ENCODE measurements around the gene C1orf198.

DNA sequence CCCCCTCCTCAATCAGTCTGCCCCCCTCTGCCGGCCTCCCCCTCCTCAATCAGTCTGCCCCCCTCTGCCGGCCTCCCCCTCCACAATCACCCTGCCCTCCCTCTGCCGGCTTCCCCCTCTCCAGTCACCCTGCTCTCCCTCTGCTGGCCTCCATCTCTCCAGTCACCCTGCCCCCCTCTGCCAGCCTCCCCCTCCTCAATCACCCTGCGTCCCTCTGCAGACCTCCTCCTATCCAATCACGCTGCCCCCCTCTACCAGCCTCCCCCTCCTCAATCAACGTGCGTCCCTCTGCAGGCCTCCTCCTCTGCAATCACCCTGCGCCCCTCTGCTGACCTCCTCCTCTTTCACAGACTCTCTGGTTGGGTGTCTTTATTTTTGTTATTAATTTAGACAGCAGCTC lies 11.5 kb upstream of the C1orf198 start:
- TF ChIP-seq, protein P1, sequence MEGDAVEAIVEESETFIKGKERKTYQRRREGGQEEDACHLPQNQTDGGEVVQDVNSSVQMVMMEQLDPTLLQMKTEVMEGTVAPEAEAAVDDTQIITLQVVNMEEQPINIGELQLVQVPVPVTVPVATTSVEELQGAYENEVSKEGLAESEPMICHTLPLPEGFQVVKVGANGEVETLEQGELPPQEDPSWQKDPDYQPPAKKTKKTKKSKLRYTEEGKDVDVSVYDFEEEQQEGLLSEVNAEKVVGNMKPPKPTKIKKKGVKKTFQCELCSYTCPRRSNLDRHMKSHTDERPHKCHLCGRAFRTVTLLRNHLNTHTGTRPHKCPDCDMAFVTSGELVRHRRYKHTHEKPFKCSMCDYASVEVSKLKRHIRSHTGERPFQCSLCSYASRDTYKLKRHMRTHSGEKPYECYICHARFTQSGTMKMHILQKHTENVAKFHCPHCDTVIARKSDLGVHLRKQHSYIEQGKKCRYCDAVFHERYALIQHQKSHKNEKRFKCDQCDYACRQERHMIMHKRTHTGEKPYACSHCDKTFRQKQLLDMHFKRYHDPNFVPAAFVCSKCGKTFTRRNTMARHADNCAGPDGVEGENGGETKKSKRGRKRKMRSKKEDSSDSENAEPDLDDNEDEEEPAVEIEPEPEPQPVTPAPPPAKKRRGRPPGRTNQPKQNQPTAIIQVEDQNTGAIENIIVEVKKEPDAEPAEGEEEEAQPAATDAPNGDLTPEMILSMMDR (IDR thresholded peaks at IDR 0.05; ENCODE audit: low read depth, low read length, missing input control) = no peak
- TF ChIP-seq, protein P2, sequence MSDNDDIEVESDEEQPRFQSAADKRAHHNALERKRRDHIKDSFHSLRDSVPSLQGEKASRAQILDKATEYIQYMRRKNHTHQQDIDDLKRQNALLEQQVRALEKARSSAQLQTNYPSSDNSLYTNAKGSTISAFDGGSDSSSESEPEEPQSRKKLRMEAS (IDR thresholded peaks at IDR 0.05) = no peak
- TF ChIP-seq RAD21 (IDR thresholded peaks at IDR 0.05) = no peak
- no peak for TF ChIP-seq JUND (IDR thresholded peaks at IDR 0.05)
- TF ChIP-seq, protein P3, sequence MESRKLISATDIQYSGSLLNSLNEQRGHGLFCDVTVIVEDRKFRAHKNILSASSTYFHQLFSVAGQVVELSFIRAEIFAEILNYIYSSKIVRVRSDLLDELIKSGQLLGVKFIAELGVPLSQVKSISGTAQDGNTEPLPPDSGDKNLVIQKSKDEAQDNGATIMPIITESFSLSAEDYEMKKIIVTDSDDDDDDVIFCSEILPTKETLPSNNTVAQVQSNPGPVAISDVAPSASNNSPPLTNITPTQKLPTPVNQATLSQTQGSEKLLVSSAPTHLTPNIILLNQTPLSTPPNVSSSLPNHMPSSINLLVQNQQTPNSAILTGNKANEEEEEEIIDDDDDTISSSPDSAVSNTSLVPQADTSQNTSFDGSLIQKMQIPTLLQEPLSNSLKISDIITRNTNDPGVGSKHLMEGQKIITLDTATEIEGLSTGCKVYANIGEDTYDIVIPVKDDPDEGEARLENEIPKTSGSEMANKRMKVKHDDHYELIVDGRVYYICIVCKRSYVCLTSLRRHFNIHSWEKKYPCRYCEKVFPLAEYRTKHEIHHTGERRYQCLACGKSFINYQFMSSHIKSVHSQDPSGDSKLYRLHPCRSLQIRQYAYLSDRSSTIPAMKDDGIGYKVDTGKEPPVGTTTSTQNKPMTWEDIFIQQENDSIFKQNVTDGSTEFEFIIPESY (IDR thresholded peaks at IDR 0.05) = no peak
- TF ChIP-seq, protein P4, sequence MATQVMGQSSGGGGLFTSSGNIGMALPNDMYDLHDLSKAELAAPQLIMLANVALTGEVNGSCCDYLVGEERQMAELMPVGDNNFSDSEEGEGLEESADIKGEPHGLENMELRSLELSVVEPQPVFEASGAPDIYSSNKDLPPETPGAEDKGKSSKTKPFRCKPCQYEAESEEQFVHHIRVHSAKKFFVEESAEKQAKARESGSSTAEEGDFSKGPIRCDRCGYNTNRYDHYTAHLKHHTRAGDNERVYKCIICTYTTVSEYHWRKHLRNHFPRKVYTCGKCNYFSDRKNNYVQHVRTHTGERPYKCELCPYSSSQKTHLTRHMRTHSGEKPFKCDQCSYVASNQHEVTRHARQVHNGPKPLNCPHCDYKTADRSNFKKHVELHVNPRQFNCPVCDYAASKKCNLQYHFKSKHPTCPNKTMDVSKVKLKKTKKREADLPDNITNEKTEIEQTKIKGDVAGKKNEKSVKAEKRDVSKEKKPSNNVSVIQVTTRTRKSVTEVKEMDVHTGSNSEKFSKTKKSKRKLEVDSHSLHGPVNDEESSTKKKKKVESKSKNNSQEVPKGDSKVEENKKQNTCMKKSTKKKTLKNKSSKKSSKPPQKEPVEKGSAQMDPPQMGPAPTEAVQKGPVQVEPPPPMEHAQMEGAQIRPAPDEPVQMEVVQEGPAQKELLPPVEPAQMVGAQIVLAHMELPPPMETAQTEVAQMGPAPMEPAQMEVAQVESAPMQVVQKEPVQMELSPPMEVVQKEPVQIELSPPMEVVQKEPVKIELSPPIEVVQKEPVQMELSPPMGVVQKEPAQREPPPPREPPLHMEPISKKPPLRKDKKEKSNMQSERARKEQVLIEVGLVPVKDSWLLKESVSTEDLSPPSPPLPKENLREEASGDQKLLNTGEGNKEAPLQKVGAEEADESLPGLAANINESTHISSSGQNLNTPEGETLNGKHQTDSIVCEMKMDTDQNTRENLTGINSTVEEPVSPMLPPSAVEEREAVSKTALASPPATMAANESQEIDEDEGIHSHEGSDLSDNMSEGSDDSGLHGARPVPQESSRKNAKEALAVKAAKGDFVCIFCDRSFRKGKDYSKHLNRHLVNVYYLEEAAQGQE (IDR thresholded peaks at IDR 0.05) = no peak
- TF ChIP-seq GABPA (IDR thresholded peaks at IDR 0.05 in 1 of 2, conservative IDR thresholded peaks at IDR 0.05 in 1 of 2) = no peak
